OCI-LY1 (cell line): ENCODE data around the gene DPF1.

Experiments used
- H2AFZ ChIP-seq: fragments of 200-600 bp; sonication (generic), shearing (Covaris generic); 2 replicates; pipeline ENCODE4 v1.6.0; 2014; ENCODE audit warnings: antibody characterized with exemption, mild to moderate bottlenecking, low read length
- H3F3A ChIP-seq: fragments of 200-600 bp; sonication (generic), shearing (Covaris generic); 2 replicates; pipeline ENCODE4 v1.6.0; 2014; ENCODE audit warnings: mild to moderate bottlenecking, antibody characterized with exemption, low read length, moderate library complexity; ENCODE audit not compliant: insufficient read depth
- H3K27ac ChIP-seq: fragments of 200-600 bp; sonication (generic); 2 replicates; pipeline ENCODE4 v1.5.1; 2014; ENCODE audit warnings: low read length, mixed run types, mild to moderate bottlenecking, low read depth; ENCODE audit not compliant: poor library complexity, severe bottlenecking
- H3K27me3 ChIP-seq: fragments of 200-600 bp; sonication (generic); 2 replicates; pipeline ENCODE4 v1.6.0; 2014; ENCODE audit warnings: antibody characterized with exemption, mild to moderate bottlenecking, low read length, moderate library complexity; ENCODE audit not compliant: insufficient read depth
- H3K36me3 ChIP-seq: fragments of 200-600 bp; sonication (generic); 2 replicates; pipeline ENCODE4 v1.6.1; 2014; ENCODE audit warnings: mild to moderate bottlenecking, antibody characterized with exemption, low read length, moderate library complexity, mixed read lengths; ENCODE audit not compliant: insufficient read depth
- H3K4me1 ChIP-seq: fragments of 200-600 bp; sonication (generic); 2 replicates; pipeline ENCODE4 v1.5.1; 2014; ENCODE audit warnings: mild to moderate bottlenecking, low read length, moderate library complexity; ENCODE audit not compliant: insufficient read depth, severe bottlenecking
- H3K4me2 ChIP-seq: fragments of 200-600 bp; sonication (generic), shearing (Covaris generic); 2 replicates; pipeline ENCODE4 v1.6.1; 2014; ENCODE audit warnings: low read length
- H3K4me3 ChIP-seq: fragments of 200-600 bp; sonication (generic); 2 replicates; pipeline ENCODE4 v1.5.1; 2014; ENCODE audit warnings: low read length, low read depth, mild to moderate bottlenecking, mixed read lengths; ENCODE audit not compliant: poor library complexity, severe bottlenecking
- H3K79me2 ChIP-seq: fragments of 200-600 bp; shearing (Covaris generic); 2 replicates; pipeline ENCODE4 v1.6.1; 2016; ENCODE audit warnings: mixed run types, low read length, mixed read lengths; ENCODE audit not compliant: insufficient read depth
- H3K9ac ChIP-seq: fragments of 200-600 bp; sonication (generic), shearing (Covaris generic); 2 replicates; pipeline ENCODE4 v1.6.1; 2014; ENCODE audit warnings: mild to moderate bottlenecking, low read length, mixed read lengths
- H3K9me2 ChIP-seq: fragments of 200-600 bp; sonication (generic), shearing (Covaris generic); 2 replicates; pipeline ENCODE4 v1.6.1; 2014; ENCODE audit warnings: low read depth, mild to moderate bottlenecking, low read length, mixed read lengths
- H3K9me3 ChIP-seq: fragments of 200-600 bp; shearing (Covaris generic); 2 replicates; pipeline ENCODE4 v1.6.1; 2014; ENCODE audit warnings: low read length, mixed read lengths
- H4K20me1 ChIP-seq: fragments of 200-600 bp; sonication (generic), shearing (Covaris generic); 2 replicates; pipeline ENCODE4 v1.6.0; 2016; ENCODE audit warnings: mild to moderate bottlenecking, low read length; ENCODE audit not compliant: insufficient read depth
- CTCF ChIP-seq: fragments of 200-600 bp; sonication (generic), shearing (Covaris generic); IDR thresholded peaks from 2 replicates; pipeline ENCODE4 v1.5.1; 2017; ENCODE audit warnings: mild to moderate bottlenecking, antibody characterized with exemption, low read length, moderate library complexity, mixed read lengths
- EZH2 ChIP-seq: fragments of 200-600 bp; sonication (generic), shearing (Covaris generic); IDR thresholded peaks from 2 replicates; pipeline ENCODE4 v1.8.0; 2017; ENCODE audit warnings: borderline replicate concordance, mixed run types, mild to moderate bottlenecking, antibody characterized with exemption, low read length, moderate library complexity, mixed read lengths

The DPF1 gene

GRCh38 chr19:38175422-38175821, 48.6 kb downstream of the DPF1 start:
- Histone ChIP-seq H3F3A (no peaks in the 10 kb centered on the region), H3K4me1 (no peaks in the 10 kb centered on the region), H2AFZ (no peak overlapping the region), H3K9me3 (0 out of 2 replicates have a peak, but pooled peaks cover 3% of the 10 kb centered on the region), H3K36me3 (peaks cover 20% of the 10 kb centered on the region), H3K9me2 (no peaks in the 10 kb centered on the region), H3K27me3 (no peaks in the 10 kb centered on the region), H3K79me2 (no peaks in the 10 kb centered on the region), H3K27ac (no peak overlapping the region), H3K4me2 (no peak overlapping the region), H4K20me1 (no peaks in the 10 kb centered on the region), H3K4me3 (no peak overlapping the region), H3K9ac (no peak overlapping the region)
- TF ChIP-seq EZH2 (no peak), CTCF (no peak)

- Histone ChIP-seq H3K9ac (no peak overlapping the region), H3K36me3 (peaks cover 12% of the 10 kb centered on the region; the same call in 1 of the 2 replicates), H3K9me2 (no peaks in the 10 kb centered on the region), H3K27ac (no peak overlapping the region), H3K4me1 (no peaks in the 10 kb centered on the region), H3K79me2 (no peaks in the 10 kb centered on the region), H3K4me2 (no peak overlapping the region), H3K9me3 (no peaks in the 10 kb centered on the region), H3F3A (no peaks in the 10 kb centered on the region), H3K27me3 (no peaks in the 10 kb centered on the region), H3K4me3 (no peak overlapping the region), H2AFZ (no peak overlapping the region), H4K20me1 (no peaks in the 10 kb centered on the region)
- no peak for TF ChIP-seq EZH2
- no peak for TF ChIP-seq CTCF
These were observed 50.6 kb downstream of the DPF1 start for GRCh38 chr19:38173291-38174041.

- no peak for TF ChIP-seq CTCF
- no peak for TF ChIP-seq EZH2
These were observed 52.0 kb downstream of the DPF1 start for GRCh38 chr19:38172001-38172400.

More at GRCh38 chr19:38172001-38172400, 52.0 kb downstream of the DPF1 start:
- no peak overlapping the region for H3K4me2 ChIP-seq
- H3K4me3 ChIP-seq = no peak overlapping the region
- no peaks in the 10 kb centered on the region for H3K79me2 ChIP-seq
- H3K4me1 ChIP-seq = no peaks in the 10 kb centered on the region
- no peaks in the 10 kb centered on the region for H3K27me3 ChIP-seq
- no peaks in the 10 kb centered on the region for H4K20me1 ChIP-seq
- no peaks in the 10 kb centered on the region for H3F3A ChIP-seq
- no peak overlapping the region for H2AFZ ChIP-seq
- peaks cover 16% of the 10 kb centered on the region; the same call in 1 of the 2 replicates for H3K36me3 ChIP-seq
- H3K9me3 ChIP-seq = no peaks in the 10 kb centered on the region
- H3K27ac ChIP-seq = no peak overlapping the region
- H3K9ac ChIP-seq = no peak overlapping the region
- H3K9me2 ChIP-seq = no peaks in the 10 kb centered on the region
